Keratinocyte (primary cell): Measurements from ENCODE around the gene FAM174A.
A peak's percentile ranks its signal among the peaks of the same experiment; 100 is the strongest.

Source experiments
- EZH2 ChIP-seq: IDR thresholded peaks from one replicate; pipeline ENCODE4 v1.6.1; 2012; ENCODE audit warnings: inconsistent platforms, mild to moderate bottlenecking, low read length, moderate library complexity
- TF ChIP-seq, protein P1 (sequence below), 3 experiments: IDR thresholded peaks in 1 of 3; conservative IDR thresholded peaks in 1 of 3; optimal IDR thresholded peaks in 1 of 3; 2 replicates in 2 of 3; 3 replicates in 1 of 3; pipeline versions ENCODE3 to v1.5.1; 2011; ENCODE audit warnings: low read length in 3 of 3, mild to moderate bottlenecking in 3 of 3, moderate library complexity in 2 of 3, control low read depth in 1 of 3, inconsistent platforms in 1 of 3; ENCODE audit not compliant: insufficient read depth in 2 of 3; ENCODE audit errors: extremely low read depth in 1 of 3

DNA sequence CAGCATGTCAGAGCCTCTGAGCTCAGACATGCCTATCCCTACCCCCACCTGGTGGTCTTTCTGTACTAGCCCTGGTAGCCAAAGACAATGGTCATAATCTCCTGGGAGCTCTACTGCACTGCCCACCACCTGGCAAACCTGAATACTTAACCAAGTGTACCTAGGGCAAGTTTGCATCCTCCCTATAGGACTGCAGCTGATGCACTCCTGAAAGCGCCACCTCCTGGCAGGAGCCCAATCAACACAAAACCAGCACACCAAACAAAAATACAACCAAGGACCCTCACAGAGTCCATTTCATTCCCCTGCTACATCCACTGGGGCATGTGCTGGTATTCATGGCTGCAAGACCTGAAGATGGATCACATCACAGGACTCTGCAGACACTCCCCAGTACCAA is 14.8 kb upstream of the FAM174A start:
- TF ChIP-seq, protein P1, sequence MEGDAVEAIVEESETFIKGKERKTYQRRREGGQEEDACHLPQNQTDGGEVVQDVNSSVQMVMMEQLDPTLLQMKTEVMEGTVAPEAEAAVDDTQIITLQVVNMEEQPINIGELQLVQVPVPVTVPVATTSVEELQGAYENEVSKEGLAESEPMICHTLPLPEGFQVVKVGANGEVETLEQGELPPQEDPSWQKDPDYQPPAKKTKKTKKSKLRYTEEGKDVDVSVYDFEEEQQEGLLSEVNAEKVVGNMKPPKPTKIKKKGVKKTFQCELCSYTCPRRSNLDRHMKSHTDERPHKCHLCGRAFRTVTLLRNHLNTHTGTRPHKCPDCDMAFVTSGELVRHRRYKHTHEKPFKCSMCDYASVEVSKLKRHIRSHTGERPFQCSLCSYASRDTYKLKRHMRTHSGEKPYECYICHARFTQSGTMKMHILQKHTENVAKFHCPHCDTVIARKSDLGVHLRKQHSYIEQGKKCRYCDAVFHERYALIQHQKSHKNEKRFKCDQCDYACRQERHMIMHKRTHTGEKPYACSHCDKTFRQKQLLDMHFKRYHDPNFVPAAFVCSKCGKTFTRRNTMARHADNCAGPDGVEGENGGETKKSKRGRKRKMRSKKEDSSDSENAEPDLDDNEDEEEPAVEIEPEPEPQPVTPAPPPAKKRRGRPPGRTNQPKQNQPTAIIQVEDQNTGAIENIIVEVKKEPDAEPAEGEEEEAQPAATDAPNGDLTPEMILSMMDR (optimal IDR thresholded peaks at IDR 0.05 in 1 of 3, IDR thresholded peaks at IDR 0.05 in 1 of 3, conservative IDR thresholded peaks at IDR 0.05 in 1 of 3; ENCODE audit: extremely low read depth in 1 of 3, insufficient read depth in 2 of 3, low read length in 3 of 3): peak in 2 of 3 experiments; percentile 22 to 25
- TF ChIP-seq EZH2: no peak
